Ovary (tissue), 9 donors: ENCODE data around the gene SYT2. TPM values are rescaled to one million over a fixed set of nuclear protein-coding genes. Genes with fewer than 3 reads are reported as not detected.

Source experiments
- DNase-seq, 5 donors: peaks; one replicate each; pipeline ENCODE4 v3.0.0-alpha.2; 2019 to 2020
- H3K27ac ChIP-seq, 2 donors: fragments of 200-600 bp; one replicate each; pipeline versions ENCODE4 v1.5.1 to v1.8.0; 2019 to 2022
- H3K27me3 ChIP-seq: fragments of 200-600 bp; one replicate; pipeline ENCODE4 v1.8.0; 2022
- H3K36me3 ChIP-seq: fragments of 200-600 bp; sonication (generic); one replicate; pipeline ENCODE4 v1.5.1; 2019
- H3K4me1 ChIP-seq: one replicate; pipeline ENCODE4 v1.8.1; 2013; ENCODE audit warnings: mild to moderate bottlenecking, moderate library complexity; ENCODE audit not compliant: insufficient read depth
- H3K4me3 ChIP-seq: fragments of 200-600 bp; sonication (generic); one replicate; pipeline ENCODE4 v1.5.1; 2017
- H3K9me3 ChIP-seq, 2 donors: fragments of 200-600 bp in 1 of 2; sonication (generic) in 1 of 2; one replicate each; pipeline versions ENCODE4 v1.5.1 to v1.8.1; 2013 to 2019; ENCODE audit warnings: mild to moderate bottlenecking in 1 of 2, moderate library complexity in 1 of 2
- EP300 ChIP-seq: sonication (generic); formaldehyde crosslinking; IDR thresholded peaks from one replicate; pipeline ENCODE4 v1.6.1; 2017; ENCODE audit warnings: antibody characterized with exemption
- POLR2A ChIP-seq: fragments of 450-650 bp; IDR thresholded peaks from one replicate; pipeline ENCODE4 v1.6.1; 2017; ENCODE audit warnings: antibody characterized with exemption, mild to moderate bottlenecking, moderate library complexity
- WGBS, 3 donors: extraction: QIAGEN DNeasy Blood & Tissue Kit in 1 of 3; methylation state at CpG; one replicate each; pipeline versions ENCODE4 v1.1.5 to v1.1.7; 2013 to 2017; 5-methylcytosine and 5-hydroxymethylcytosine counted together
- intact Hi-C, 4 donors: fragments of 100-400 bp; cut with DNase I; formaldehyde crosslinking; loops; one replicate each; pipeline versions ENCODE4 v1.11.0 to v1.15.1; 2022 to 2023
- polyA plus RNA-seq, 2 donors: library from polyadenylated mRNA; stranded (reverse); fragments of 200-250 nt in 1 of 2; fragments of 350-450 nt in 1 of 2; fragmentation: Illumina TruSeq in 1 of 2; extraction: RNeasy Lipid Tissue Mini Kit (QIAGEN cat#74804) in 1 of 2; gene quantifications; one replicate each; pipeline ENCODE4 v1.2.3, GENCODE V29; 2013 to 2014
- total RNA-seq, 7 donors: library from RNA; depleted of rRNA in 2 of 7; stranded (reverse); fragments of >200 nt in 2 of 7; fragmentation: NEBNext Ultra II Directional in 3 of 7; extraction: Animal tissue kit (Norgen Biotek cat#: 25700) in 3 of 7; gene quantifications; one replicate each; pipeline versions ENCODE4 v1.1.0 to v1.2.4, GENCODE V29; 2016 to 2023
- TF ChIP-seq, protein P1 (sequence below), 3 donors: fragments of 450-650 bp in 2 of 3; fragments of 200-600 bp in 1 of 3; IDR thresholded peaks; one replicate each; pipeline versions ENCODE4 v1.5.1 to v1.8.0; 2016 to 2022; ENCODE audit warnings: antibody characterized with exemption in 3 of 3, mild to moderate bottlenecking in 1 of 3
- donor health status: DM: no; HTN: no; CAD: no; lungs with moderate emphysema.
- donor health status: DM: no; HTN: no; CAD: no.
- donor health status: Bipolar disorder and iron deficiency.
- donor health status: DM: yes; HTN: yes; CAD: no.
- donor health status: DM: no; HTN: no; CAD: no.
- donor health status: DM: yes; HTN: yes; CAD: no.

SYT2 gene
- total and polyA plus RNA-seq, 9 donors: 0.34 to 5.5 (median 0.57) TPM; not detected in 1

DNA sequence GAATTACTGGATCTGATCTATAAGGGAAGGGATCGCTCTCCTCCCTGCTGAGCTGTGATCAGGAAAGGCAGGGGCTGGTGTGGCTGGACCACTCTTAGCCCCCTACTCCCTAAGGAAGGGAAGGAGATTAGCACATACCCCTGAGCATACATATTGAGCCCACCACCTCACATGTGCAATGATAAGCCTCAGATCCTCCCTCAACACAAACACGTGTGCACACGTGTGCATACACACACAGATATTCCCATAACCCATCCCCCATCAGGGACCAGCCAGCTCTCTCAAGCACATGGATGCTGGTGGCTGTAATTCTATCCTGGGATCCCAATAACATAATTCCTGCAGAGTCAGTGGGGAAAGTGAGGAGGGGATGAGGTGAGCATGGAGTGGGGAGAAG, 21.2 kb downstream of the SYT2 start:
- TF ChIP-seq EP300 (no peak), POLR2A (no peak)
- TF ChIP-seq, protein P1, sequence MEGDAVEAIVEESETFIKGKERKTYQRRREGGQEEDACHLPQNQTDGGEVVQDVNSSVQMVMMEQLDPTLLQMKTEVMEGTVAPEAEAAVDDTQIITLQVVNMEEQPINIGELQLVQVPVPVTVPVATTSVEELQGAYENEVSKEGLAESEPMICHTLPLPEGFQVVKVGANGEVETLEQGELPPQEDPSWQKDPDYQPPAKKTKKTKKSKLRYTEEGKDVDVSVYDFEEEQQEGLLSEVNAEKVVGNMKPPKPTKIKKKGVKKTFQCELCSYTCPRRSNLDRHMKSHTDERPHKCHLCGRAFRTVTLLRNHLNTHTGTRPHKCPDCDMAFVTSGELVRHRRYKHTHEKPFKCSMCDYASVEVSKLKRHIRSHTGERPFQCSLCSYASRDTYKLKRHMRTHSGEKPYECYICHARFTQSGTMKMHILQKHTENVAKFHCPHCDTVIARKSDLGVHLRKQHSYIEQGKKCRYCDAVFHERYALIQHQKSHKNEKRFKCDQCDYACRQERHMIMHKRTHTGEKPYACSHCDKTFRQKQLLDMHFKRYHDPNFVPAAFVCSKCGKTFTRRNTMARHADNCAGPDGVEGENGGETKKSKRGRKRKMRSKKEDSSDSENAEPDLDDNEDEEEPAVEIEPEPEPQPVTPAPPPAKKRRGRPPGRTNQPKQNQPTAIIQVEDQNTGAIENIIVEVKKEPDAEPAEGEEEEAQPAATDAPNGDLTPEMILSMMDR (IDR thresholded peaks at IDR 0.05): no peak
- Histone ChIP-seq H3K9me3 (no peaks in the 10 kb centered on the region), H3K27me3 (no peaks in the 10 kb centered on the region), H3K4me1 (no peaks in the 10 kb centered on the region), H3K27ac (no peak overlapping the region), H3K4me3 (no peak overlapping the region), H3K36me3 (no peaks in the 10 kb centered on the region)
- no peak for DNase-seq
- intact Hi-C loops: no loop called here
- WGBS, 3 donors: 56 to 64% (median 63%) methylated on average over 3 of the region's 3 CpGs

DNA sequence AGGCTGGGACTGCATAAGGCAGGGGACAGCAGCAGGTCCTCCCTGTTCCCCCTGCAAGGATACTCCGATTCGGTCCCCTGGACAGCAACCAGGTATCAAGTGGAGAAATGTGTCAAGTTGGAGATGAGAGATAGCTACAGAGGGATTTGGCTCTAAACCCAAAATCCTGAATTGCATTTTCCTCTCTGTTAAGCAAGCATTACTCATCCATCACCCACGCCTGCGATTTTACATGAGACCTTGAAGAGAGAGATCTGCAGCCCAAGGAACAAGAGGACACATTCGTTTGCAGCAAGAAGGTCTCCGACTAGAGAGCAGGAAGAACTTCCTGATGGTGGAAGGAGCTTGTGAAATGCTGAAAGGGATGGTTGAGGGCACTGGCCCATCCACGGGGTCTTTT, 21.9 kb downstream of the SYT2 start:
- Histone ChIP-seq H3K36me3 (no peaks in the 10 kb centered on the region), H3K27me3 (no peaks in the 10 kb centered on the region), H3K4me3 (no peak overlapping the region), H3K27ac (no peak overlapping the region), H3K9me3 (no peaks in the 10 kb centered on the region), H3K4me1 (no peaks in the 10 kb centered on the region)
- TF ChIP-seq POLR2A (no peak), EP300 (no peak)
- TF ChIP-seq, protein P1 (IDR thresholded peaks at IDR 0.05): no peak
- WGBS, 3 donors: 71 to 72% (median 71%) methylated on average over 7 of the region's 7 CpGs
- intact Hi-C loops: no loop called here
- no peak for DNase-seq

DNA sequence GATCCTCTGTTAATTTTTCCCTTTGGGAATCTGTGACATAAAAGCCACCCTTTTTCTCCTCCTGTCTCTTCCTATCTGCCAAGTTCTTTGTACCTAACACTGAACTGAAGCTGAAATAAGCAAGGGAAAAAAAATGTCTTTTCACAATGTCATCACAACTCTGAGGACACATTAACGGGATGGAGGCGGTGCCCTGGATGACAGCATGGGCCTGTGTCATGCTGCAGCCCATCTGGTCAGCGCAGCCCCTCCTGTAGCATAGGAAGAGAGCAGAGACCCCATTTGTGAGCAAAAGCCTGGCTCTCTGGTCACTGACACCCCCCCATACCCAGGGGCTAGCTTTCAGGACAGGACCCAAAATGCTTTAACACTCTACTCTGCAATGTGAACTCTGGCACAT, 22.5 kb downstream of the SYT2 start:
- Histone ChIP-seq H3K36me3 (no peaks in the 10 kb centered on the region), H3K9me3 (no peaks in the 10 kb centered on the region), H3K27me3 (no peaks in the 10 kb centered on the region), H3K4me1 (no peaks in the 10 kb centered on the region), H3K27ac (no peak overlapping the region), H3K4me3 (no peak overlapping the region)
- TF ChIP-seq EP300: no peak
- TF ChIP-seq POLR2A: no peak
- TF ChIP-seq, protein P1 (IDR thresholded peaks at IDR 0.05): no peak
- 84 to 89% (median 85%) methylated on average over 3 of the region's 3 CpGs for WGBS, 3 donors
- DNase-seq: no peak
- intact Hi-C loops: no loop called here

DNA sequence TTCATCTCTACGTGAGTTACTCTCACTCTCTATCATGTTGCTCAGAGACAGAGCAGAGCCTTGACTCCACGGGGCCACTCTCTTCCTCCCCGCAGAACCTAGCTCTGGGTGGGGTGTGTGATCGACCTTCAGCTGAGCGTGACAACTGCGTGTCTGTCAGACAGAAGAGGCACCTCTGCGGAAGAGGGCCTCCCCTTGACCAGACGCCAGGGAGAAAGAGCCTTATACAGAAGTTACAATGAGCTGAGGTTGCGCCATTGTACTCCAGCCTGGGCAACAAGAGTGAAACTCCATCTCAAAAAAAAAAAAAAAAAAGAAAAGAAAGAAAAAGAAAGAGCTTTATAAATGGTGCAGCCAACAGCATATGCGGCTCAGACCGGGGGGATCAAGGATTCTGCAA, 22.9 kb downstream of the SYT2 start:
- H3K4me3 ChIP-seq: no peak overlapping the region
- H3K36me3 ChIP-seq: no peaks in the 10 kb centered on the region
- no peak for DNase-seq
- no peaks in the 10 kb centered on the region for H3K9me3 ChIP-seq
- H3K4me1 ChIP-seq: no peaks in the 10 kb centered on the region
- H3K27ac ChIP-seq: no peak overlapping the region
- intact Hi-C loops: no loop called here
- 76 to 81% (median 78%) methylated on average over 11 of the region's 11 CpGs for WGBS, 3 donors
- TF ChIP-seq POLR2A: no peak
- TF ChIP-seq, protein P1 (IDR thresholded peaks at IDR 0.05): no peak
- TF ChIP-seq EP300: no peak
- no peaks in the 10 kb centered on the region for H3K27me3 ChIP-seq

DNA sequence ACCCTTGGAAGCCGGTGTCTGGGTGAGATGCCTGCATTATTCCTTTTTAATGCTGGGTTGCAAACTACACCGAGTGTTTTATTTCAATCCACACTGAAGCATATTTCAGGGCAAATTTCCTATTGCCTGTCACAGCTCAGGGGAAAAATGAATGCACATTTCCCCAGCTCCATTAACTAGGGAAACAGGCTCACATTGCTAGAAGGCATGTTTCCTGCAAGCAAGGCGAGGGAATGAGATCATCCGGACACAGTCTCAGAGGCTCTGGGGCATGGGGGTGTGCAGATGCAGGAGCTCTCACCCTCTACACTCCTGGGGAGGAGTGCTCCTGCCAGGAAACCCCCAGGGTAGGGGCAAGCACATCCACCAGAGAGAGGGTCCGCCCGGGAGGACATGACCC, 24.6 kb downstream of the SYT2 start:
- TF ChIP-seq POLR2A (no peak), EP300 (no peak)
- TF ChIP-seq, protein P1 (IDR thresholded peaks at IDR 0.05): no peak
- Histone ChIP-seq H3K9me3 (no peaks in the 10 kb centered on the region), H3K27me3 (no peaks in the 10 kb centered on the region), H3K27ac (no peak overlapping the region), H3K36me3 (no peaks in the 10 kb centered on the region), H3K4me1 (no peaks in the 10 kb centered on the region), H3K4me3 (no peak overlapping the region)
- no peak for DNase-seq
- 80 to 91% (median 84%) methylated on average over 6 of the region's 6 CpGs for WGBS, 3 donors
- intact Hi-C loops: no loop called here
